Mucosa of stomach (tissue), 1 donor: ENCODE measurements around the gene SLC38A10.

ENCODE experiments used
- H3K27me3 ChIP-seq: one replicate; pipeline ENCODE4 v1.7.0; 2013; ENCODE audit warnings: mild to moderate bottlenecking, low read length; ENCODE audit not compliant: control insufficient read depth, insufficient read depth
- H3K36me3 ChIP-seq: one replicate; pipeline ENCODE4 v1.7.0; 2013; ENCODE audit warnings: low read length; ENCODE audit not compliant: control insufficient read depth, insufficient read depth
- H3K4me1 ChIP-seq: one replicate; pipeline ENCODE4 v1.7.0; 2013; ENCODE audit warnings: mild to moderate bottlenecking, low read length; ENCODE audit not compliant: control insufficient read depth, insufficient read depth
- H3K4me3 ChIP-seq: one replicate; pipeline ENCODE4 v1.7.0; 2013; ENCODE audit warnings: low read length
- H3K9ac ChIP-seq: one replicate; pipeline ENCODE4 v1.7.0; 2013; ENCODE audit warnings: mild to moderate bottlenecking, low read length, moderate library complexity
- H3K9me3 ChIP-seq: one replicate; pipeline ENCODE4 v1.7.0; 2013; ENCODE audit warnings: mild to moderate bottlenecking, low read length, moderate library complexity; ENCODE audit not compliant: control insufficient read depth
- donor health status: Pancreatic carcinoma.

SLC38A10 gene

DNA sequence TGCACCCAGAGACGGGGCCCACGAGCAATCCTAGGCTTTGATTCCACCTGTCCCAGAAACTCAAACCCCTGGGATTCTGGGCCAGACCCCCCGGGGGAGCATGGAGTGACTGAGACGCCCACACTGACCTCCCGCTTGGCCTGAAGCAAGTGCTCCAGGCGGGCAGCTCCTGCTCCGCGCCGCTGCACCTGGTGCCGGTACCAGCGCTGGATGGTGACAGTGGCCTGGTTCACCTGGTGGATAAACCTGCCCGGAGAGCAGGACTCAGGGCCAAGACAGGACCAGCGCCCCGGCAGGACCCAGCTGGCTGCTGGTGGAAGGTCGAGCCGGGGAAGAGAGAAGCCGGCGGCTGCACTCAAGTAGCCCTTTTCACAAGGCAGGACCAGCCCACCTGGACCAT is 94.9 kb downstream of the SLC38A10 start:
- Histone ChIP-seq H3K27me3 (no peaks in the 10 kb centered on the region), H3K9me3 (no peaks in the 10 kb centered on the region), H3K36me3 (no peaks in the 10 kb centered on the region), H3K4me1 (peaks cover 9% of the 10 kb centered on the region), H3K4me3 (no peak overlapping the region), H3K9ac (no peak overlapping the region)

DNA sequence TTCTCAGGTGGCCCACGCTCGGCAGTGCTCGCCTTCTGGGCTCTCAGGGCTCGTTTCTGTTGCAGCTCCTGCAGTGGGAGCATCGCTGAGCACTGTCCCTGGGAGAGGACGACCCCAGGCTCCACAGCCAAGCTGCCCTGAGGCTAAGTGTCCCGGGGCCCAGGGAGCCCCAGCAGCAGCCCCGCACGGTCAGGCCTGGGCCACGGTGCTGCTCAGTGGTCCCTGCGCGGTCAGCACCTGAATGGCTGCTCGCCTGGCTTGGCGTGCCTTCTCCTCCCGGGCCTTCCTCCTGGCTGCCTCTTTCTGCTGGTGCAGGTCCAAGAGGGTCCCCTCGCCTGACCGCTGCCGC is 95.7 kb downstream of the SLC38A10 start:
- Histone ChIP-seq H3K4me1 (peaks cover 9% of the 10 kb centered on the region), H3K9ac (no peak overlapping the region), H3K27me3 (no peaks in the 10 kb centered on the region), H3K4me3 (no peak overlapping the region), H3K36me3 (no peaks in the 10 kb centered on the region), H3K9me3 (no peaks in the 10 kb centered on the region)

DNA sequence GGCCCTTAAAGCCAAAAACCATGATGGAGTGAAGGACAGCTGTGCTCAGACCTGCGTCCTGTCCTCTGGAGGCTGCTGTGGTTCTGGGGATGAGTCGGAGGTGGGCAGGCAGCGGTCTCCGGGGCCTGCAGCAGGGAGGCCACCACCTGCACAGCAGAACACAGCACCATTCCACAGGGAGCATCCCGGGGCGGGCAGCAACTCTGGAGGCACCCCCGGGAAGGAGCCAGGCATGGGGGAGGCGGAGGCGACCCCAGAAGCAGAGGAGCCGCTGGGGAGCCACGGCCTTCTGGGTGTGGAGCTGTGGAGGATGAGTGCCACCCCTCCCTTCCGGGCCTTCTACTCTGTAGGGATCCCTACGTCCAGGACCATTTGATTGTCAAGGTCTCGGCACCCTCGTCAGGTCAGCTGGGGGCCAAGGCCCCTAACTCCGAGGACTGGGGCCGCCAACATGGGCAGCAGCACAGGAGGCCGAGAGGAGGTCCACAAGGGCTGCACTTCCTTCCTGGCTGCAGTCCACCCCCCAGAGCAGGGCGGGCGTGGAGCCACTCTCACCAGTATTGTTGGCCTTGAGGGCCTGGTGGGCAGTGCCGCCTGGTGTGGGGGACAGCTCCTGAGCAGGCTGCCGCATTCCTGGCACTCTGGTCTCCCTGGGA is 96.2 kb downstream of the SLC38A10 start:
- H3K9ac ChIP-seq: no peak overlapping the region
- no peaks in the 10 kb centered on the region for H3K36me3 ChIP-seq
- H3K9me3 ChIP-seq: no peaks in the 10 kb centered on the region
- no peaks in the 10 kb centered on the region for H3K27me3 ChIP-seq
- H3K4me3 ChIP-seq: no peak overlapping the region
- peaks cover 9% of the 10 kb centered on the region for H3K4me1 ChIP-seq

DNA sequence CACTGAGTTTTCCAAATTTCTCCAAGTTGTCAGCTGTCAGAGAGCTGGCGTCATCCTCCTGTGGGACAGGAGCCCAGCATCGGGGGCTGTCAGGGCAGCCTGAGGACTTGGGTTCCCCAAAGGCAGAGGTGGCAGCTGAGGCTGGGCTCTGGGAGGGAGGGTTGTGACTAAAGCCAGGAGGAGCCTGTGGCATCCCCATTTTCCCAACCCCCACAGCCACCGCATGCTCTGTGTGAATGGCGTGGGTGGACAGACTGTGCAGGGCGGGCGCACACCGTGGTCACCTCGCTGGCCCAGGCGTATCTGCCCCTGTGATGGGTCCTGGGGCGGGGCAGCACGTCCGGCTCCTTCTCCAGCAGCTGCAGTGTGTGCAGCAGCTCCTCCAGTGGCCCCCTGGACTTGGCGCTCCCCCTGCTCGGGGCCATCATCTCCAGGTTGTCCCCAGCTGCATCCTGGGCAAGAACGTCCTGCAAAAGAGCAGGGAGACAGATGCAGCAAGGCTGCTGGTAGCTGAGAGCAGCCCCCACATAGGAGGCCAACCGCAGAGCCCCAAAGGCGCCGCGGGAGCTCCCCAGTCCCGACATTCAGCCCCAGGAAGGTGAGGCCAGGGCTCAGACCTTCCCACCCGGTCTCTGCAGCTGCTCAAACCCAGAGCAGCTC is 97.1 kb downstream of the SLC38A10 start:
- H3K9me3 ChIP-seq: no peaks in the 10 kb centered on the region
- H3K9ac ChIP-seq: no peak overlapping the region
- H3K4me3 ChIP-seq: no peak overlapping the region
- no peaks in the 10 kb centered on the region for H3K27me3 ChIP-seq
- peaks cover 16% of the 10 kb centered on the region for H3K4me1 ChIP-seq
- no peaks in the 10 kb centered on the region for H3K36me3 ChIP-seq

DNA sequence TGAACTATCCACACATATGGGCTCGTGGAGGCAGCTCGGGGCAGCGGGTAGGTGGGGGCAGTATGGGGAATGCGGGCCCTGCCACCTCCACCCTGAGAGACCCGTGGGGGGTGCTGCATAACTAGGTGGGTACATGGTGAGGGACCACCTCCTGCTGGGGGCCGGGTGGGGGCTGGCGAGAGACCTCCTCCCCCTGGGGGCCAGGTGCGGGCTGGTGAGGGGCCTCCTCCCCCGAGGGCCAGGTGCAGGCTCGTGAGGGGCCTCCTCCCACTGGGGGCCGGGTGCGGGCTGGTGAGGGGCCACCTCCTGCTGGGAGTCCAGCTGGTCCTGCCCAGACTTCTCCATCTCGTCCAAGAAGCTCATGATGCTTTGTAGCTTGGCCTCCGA is 97.7 kb downstream of the SLC38A10 start:
- Histone ChIP-seq H3K4me3 (no peak overlapping the region), H3K36me3 (no peaks in the 10 kb centered on the region), H3K9ac (no peak overlapping the region), H3K9me3 (no peaks in the 10 kb centered on the region), H3K4me1 (peaks cover 16% of the 10 kb centered on the region), H3K27me3 (no peaks in the 10 kb centered on the region)

DNA sequence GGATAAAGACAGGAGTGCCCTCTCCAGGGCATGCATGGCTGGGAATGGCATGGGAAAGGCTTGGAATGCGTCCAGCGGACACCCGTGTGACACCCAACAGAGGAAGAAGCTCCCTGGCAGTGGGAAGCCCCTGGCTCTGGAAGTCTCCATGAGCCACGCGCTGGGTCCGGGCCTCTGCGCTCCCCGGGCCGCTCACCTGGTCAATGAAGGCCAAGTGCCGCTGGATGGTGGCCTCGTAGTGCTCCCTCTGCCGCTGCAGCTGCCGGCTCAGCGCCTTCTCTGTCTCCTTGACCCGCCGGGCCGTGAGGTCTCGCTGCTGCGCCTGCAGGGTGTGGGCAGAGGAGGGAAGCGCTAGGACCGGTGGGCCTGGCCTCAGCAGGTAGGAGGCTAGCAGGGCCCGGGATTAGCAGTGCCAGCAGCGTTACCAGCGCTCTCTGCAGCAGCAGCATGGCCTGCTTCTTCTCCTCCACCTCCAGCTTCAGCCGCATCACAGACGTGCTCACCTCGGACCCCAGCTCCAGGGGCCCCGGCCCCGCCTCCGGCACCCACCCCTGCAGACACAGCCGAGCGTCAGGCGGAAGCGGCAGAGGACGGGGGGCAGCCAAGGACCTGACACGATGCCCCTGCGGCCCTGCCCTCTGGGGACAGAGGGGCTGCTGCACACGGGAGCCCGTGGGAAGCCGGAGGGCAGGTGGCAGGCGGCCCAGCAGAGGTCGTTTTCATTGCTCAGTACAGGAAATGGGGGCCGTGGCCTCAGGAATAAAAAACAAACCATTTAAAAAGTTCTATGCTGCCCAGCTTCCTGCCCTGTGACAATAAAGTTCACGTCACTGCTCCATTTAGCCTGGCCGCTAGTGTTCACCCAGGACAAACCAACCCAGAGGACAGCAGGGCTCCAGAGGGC is 98.3 kb downstream of the SLC38A10 start:
- H3K9ac ChIP-seq: no peak overlapping the region
- H3K9me3 ChIP-seq: no peaks in the 10 kb centered on the region
- H3K4me3 ChIP-seq: no peak overlapping the region
- no peaks in the 10 kb centered on the region for H3K27me3 ChIP-seq
- H3K36me3 ChIP-seq: no peaks in the 10 kb centered on the region
- H3K4me1 ChIP-seq: peaks cover 16% of the 10 kb centered on the region

DNA sequence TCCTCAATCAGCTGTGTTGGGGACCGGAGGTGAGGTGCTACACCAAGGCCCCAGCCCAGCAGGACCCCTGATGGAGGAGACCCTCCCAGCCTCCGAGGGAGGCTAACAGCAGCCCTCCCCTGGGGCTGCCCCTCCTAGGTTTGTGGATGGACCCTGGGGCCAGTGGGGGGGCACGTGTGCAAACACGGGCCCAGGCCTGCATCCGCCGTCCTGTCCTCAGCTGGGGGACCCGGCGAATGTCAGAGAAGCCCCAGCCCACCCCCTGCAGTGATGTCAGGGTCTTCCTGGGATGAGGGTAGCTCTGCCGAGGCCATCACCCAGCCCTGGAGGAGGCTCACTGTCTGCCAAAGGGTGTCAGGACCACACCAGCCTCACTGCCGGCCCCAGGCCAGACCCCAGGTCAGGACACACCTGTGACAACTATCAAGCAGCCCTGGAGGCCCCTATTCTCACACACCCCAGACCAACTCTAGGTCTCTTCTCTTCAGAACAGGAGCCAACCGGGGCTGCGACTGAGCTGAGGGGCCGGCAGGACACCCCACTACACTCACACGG is 99.1 kb downstream of the SLC38A10 start:
- no peak overlapping the region for H3K9ac ChIP-seq
- H3K9me3 ChIP-seq: no peaks in the 10 kb centered on the region
- H3K36me3 ChIP-seq: no peaks in the 10 kb centered on the region
- no peak overlapping the region for H3K4me3 ChIP-seq
- H3K4me1 ChIP-seq: peaks cover 13% of the 10 kb centered on the region
- H3K27me3 ChIP-seq: no peaks in the 10 kb centered on the region
